HG02798 (cell line): ENCODE results near the gene TPPP2.
"Not testable (repeated sequence)": the region's sequence is repeated elsewhere in the genome, so short reads cannot be mapped to it uniquely, and the experiment has no call there.

ENCODE experiments used
- ATAC-seq: cut with Tn5 transposase; IDR thresholded peaks from one replicate; pipeline ENCODE4 v1.9.1; 2021; ENCODE audit warnings: mild to moderate bottlenecking; ENCODE audit not compliant: unreplicated experiment, poor library complexity

The TPPP2 gene

GRCh38 chr14:21029917-21030316 lies at the start of gene TPPP2:
Gene TPPP2, plus strand, starts transcription at chr14:21030217. Its CDS starts 365 bp downstream, at chr14:21030582.
- ATAC-seq: no peak

GRCh38 chr14:20980906-20981305 lies 49.1 kb upstream of the TPPP2 start:
- ATAC-seq: no peak

GRCh38 chr14:20982646-20983369 lies 47.2 kb upstream of the TPPP2 start:
- ATAC-seq: no peak

GRCh38 chr14:20985650-20986049 lies 44.4 kb upstream of the TPPP2 start:
- not testable (repeated sequence) for ATAC-seq

- no peak for ATAC-seq
Observed at GRCh38 chr14:20986811-20987210, 43.2 kb upstream of the TPPP2 start.

GRCh38 chr14:20988717-20989470 lies 41.1 kb upstream of the TPPP2 start:
- no peak for ATAC-seq

- no peak for ATAC-seq
Observed at GRCh38 chr14:20989471-20989786, 40.6 kb upstream of the TPPP2 start.

GRCh38 chr14:20989787-20990600 lies 40.0 kb upstream of the TPPP2 start, which contains the start of gene METTL17:
Gene METTL17, plus strand, starts transcription at chr14:20989980. Its CDS starts 23 bp downstream, at chr14:20990003.
- peak; percentile 98 for ATAC-seq

GRCh38 chr14:20996521-20996920 lies 33.5 kb upstream of the TPPP2 start:
- ATAC-seq: no peak

GRCh38 chr14:20997115-20997514 lies 32.9 kb upstream of the TPPP2 start:
- ATAC-seq: no peak

- no peak for ATAC-seq
Observed at GRCh38 chr14:20997564-20997963, 32.5 kb upstream of the TPPP2 start.

- no peak for ATAC-seq
Observed at GRCh38 chr14:20998139-20998538, 31.9 kb upstream of the TPPP2 start.

GRCh38 chr14:20998674-20999366 lies 31.2 kb upstream of the TPPP2 start, which contains the start of gene SLC39A2:
Gene SLC39A2, plus strand, starts transcription at chr14:20999293. Its CDS starts 154 bp downstream, at chr14:20999447.
- ATAC-seq: no peak

GRCh38 chr14:20999591-20999990 lies 30.4 kb upstream of the TPPP2 start:
- no peak for ATAC-seq

- no peak for ATAC-seq
Observed at GRCh38 chr14:21001218-21001617, 28.8 kb upstream of the TPPP2 start.

GRCh38 chr14:21003788-21004346 lies 26.1 kb upstream of the TPPP2 start:
- ATAC-seq: no peak

GRCh38 chr14:21009721-21010120 lies 20.3 kb upstream of the TPPP2 start:
- ATAC-seq: not testable (repeated sequence)

GRCh38 chr14:21011136-21011535 lies 18.9 kb upstream of the TPPP2 start:
- no peak for ATAC-seq

- ATAC-seq: no peak
Observed at GRCh38 chr14:21014761-21015190, 15.2 kb upstream of the TPPP2 start.

GRCh38 chr14:21015312-21015711 lies 14.7 kb upstream of the TPPP2 start:
- no peak for ATAC-seq
